Measurements from ENCODE around the gene ZNF546.

Gene ZNF546

GRCh38 chr19:39963898-39964297 lies 33.0 kb upstream of the ZNF546 start:
- TF ChIP-seq, protein P1, sequence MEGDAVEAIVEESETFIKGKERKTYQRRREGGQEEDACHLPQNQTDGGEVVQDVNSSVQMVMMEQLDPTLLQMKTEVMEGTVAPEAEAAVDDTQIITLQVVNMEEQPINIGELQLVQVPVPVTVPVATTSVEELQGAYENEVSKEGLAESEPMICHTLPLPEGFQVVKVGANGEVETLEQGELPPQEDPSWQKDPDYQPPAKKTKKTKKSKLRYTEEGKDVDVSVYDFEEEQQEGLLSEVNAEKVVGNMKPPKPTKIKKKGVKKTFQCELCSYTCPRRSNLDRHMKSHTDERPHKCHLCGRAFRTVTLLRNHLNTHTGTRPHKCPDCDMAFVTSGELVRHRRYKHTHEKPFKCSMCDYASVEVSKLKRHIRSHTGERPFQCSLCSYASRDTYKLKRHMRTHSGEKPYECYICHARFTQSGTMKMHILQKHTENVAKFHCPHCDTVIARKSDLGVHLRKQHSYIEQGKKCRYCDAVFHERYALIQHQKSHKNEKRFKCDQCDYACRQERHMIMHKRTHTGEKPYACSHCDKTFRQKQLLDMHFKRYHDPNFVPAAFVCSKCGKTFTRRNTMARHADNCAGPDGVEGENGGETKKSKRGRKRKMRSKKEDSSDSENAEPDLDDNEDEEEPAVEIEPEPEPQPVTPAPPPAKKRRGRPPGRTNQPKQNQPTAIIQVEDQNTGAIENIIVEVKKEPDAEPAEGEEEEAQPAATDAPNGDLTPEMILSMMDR (IDR thresholded peaks at IDR 0.05), result no peak
- TF ChIP-seq ZFX (IDR thresholded peaks at IDR 0.05; ENCODE audit: borderline replicate concordance), result no peak
- no peak overlapping the region for H3K27ac ChIP-seq

DNA sequence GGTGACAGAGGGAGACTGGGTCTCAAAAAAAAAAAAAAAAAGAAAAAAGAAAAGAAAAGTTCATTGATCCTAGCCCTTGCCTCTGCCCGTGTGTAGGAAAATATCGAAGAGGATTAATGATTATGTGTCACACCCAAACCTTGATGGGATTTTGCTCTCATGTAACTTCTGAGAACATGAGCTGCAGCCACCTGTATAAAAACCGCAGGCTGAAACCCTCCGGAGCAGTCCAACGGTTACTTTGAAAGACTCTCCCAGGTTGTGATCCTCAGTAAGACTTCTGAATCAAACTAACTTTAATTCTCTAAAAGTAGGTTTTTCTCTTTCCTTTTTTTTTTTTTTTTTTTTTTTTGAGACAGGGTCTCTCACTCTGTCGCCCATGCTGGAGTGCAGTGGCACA lies 30.2 kb upstream of the ZNF546 start:
- H3K27ac ChIP-seq, result no peak overlapping the region
- no peak for TF ChIP-seq ZFX (IDR thresholded peaks at IDR 0.05; ENCODE audit: borderline replicate concordance)
- TF ChIP-seq, protein P1 (IDR thresholded peaks at IDR 0.05), result no peak

GRCh38 chr19:39967561-39967960 lies 29.3 kb upstream of the ZNF546 start:
- H3K27ac ChIP-seq, result no peak overlapping the region

GRCh38 chr19:39968789-39969188 lies 28.1 kb upstream of the ZNF546 start:
- TF ChIP-seq, protein P1 (IDR thresholded peaks at IDR 0.05), result no peak
- TF ChIP-seq ZFX (IDR thresholded peaks at IDR 0.05; ENCODE audit: borderline replicate concordance), result no peak
- H3K27ac ChIP-seq, result no peak overlapping the region

More at GRCh38 chr19:39967561-39967960, 29.3 kb upstream of the ZNF546 start:
- no peak for TF ChIP-seq ZFX (IDR thresholded peaks at IDR 0.05; ENCODE audit: borderline replicate concordance)
- TF ChIP-seq, protein P1 (IDR thresholded peaks at IDR 0.05), result no peak

DNA sequence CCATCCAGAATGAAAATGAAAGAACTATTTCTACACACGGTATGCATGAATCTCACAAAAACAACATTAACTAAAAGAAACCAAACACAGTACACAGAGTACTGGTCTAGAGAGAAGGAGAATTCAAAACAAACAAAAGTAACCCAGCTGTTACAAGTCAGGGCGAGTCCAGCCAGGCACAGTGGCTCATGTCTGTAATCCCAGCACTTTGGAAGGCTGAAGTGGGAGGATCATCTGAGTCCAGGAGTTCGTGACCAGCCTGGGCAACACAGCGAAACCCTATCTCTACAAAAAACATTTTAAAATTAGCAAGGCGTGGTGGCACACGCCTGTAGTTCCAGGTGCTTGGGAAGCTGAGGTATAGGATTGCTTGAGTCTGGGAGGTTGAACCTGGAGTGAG lies 27.6 kb upstream of the ZNF546 start:
- H3K27ac ChIP-seq, result no peak overlapping the region
- TF ChIP-seq, protein P1 (IDR thresholded peaks at IDR 0.05), result no peak
- TF ChIP-seq ZFX (IDR thresholded peaks at IDR 0.05; ENCODE audit: borderline replicate concordance), result no peak

DNA sequence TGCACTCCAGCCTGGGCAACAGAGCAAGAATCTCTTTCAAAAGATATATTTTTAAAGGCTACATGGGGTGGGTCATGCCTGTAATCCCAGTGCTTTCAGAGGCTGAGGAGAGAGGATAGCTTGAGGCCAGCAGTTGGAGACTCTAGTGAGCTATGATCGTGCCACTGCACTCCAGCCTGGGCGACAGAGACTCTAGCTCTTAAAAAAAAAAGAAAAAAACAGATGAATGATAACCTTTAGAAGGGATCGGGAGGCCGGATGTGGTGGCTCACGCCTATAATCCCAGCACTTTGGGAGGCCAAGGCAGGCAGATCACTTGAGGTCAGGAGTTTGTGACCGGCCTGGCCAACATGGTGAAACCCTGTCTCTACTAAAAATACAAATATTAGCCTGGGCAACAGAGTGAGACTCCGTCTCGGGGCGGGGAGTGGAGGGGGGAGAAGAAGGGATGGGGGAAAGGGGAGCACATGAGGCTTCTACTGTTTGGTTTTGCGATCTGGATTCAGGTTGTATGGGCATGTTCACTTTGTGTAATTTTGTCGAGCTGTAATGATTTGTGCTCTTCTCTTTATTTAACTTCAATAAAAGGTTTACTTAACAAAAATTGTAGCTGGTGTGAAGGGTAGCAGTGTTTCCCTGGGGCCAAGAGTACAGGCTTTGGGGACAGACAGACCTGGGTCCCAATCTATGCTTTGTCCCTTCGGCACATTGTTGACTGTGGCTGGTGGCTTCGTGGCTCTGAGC lies 27.0 kb upstream of the ZNF546 start:
- H3K27ac ChIP-seq, result peak overlapping the region; percentile 76
- TF ChIP-seq ZFX (IDR thresholded peaks at IDR 0.05; ENCODE audit: borderline replicate concordance), result no peak
- TF ChIP-seq, protein P1 (IDR thresholded peaks at IDR 0.05), result no peak

DNA sequence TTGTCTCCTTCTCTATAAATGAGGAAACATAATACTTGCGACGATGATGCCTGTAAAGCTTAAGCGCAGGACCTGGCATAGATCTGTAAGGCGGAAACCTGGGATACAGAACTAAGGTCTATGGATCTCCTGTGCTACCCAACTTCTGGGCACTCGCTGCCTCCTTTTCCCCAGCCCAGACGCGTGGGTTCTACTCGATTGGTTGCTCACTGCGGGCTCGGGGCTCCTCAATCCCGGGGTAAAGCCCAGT lies 26.5 kb upstream of the ZNF546 start:
- no peak for TF ChIP-seq ZFX (IDR thresholded peaks at IDR 0.05; ENCODE audit: borderline replicate concordance)
- TF ChIP-seq, protein P1 (IDR thresholded peaks at IDR 0.05), result no peak
- H3K27ac ChIP-seq, result peak overlapping the region; percentile 76

All from 22Rv1 (cell line).